Hematopoietic multipotent progenitor cell treated with erythropoietin and hydrocortisone succinate and interleukin-3 and kit ligand, for 4 days (in vitro differentiated cells): ENCODE results near the gene CLEC2B.
A peak's percentile ranks its signal among the peaks of the same experiment; 100 is the strongest.

Source experiments
- DNase-seq: peaks from one replicate; pipeline ENCODE4 v3.0.0-alpha.2; 2015

Gene CLEC2B

GRCh38 chr12:9868311-9868801 is 798 bp downstream of the CLEC2B start:
- DNase-seq, result peak; percentile 69

DNA sequence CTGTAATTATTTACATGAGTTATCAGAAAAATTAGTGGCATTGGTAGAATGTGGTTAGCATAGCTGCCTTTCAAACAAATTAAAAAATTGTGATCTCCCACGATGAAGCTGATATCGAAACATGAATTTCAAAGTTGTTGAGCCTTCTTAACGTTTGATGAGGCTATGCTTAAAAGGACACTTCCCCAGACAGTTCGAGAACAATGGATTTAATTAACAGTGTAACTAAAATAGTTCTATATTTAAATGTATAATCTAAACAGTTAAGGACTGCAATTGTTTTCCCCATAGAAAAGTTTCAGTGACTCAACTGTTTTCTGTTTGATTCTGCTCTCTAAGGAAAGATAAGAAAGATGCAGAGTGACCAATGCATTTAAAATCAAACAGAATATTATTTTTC is 1.6 kb downstream of the CLEC2B start:
- peak; percentile 54 for DNase-seq

GRCh38 chr12:9866860-9867269 is 2.3 kb downstream of the CLEC2B start:
- peak; percentile 44 for DNase-seq

DNA sequence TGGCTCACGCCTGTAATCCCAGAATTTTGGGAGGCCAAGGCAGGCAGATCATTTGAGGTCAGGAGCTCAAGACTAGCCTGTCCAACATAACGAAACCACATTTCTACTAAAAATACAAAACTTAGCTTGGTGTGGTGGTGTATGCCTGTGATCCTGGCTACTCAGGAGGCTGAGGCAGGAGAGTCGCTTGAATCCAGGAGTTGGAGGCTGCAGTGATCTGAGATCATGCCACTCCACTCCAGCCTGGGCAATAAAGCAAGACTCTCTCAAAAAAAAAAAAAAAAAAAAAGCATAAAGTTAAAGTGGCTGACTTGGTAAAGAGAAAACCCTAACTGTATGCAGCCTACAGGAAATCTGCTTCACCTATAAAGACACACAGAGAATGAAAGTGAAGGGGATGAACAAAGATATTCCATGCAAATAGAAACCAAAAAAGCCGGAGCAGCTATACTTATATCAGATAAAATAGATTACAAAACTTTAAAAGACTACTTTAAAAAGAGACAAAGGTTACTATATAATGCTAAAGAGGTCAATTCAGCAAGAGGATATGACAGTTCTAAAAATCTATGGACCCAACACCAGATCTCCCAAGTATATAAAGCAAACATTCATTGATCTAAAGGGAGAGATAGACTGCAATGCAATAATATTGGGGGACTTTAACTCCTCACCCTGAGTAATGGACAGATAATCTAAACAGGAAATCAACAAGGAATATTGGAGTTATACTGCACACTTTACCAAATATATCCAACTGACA is 4.1 kb downstream of the CLEC2B start:
- peak; percentile 40 for DNase-seq

GRCh38 chr12:9858135-9858534 is 11.0 kb downstream of the CLEC2B start:
- no peak for DNase-seq

- no peak for DNase-seq
Measured at GRCh38 chr12:9856894-9857293, 12.3 kb downstream of the CLEC2B start.

DNA sequence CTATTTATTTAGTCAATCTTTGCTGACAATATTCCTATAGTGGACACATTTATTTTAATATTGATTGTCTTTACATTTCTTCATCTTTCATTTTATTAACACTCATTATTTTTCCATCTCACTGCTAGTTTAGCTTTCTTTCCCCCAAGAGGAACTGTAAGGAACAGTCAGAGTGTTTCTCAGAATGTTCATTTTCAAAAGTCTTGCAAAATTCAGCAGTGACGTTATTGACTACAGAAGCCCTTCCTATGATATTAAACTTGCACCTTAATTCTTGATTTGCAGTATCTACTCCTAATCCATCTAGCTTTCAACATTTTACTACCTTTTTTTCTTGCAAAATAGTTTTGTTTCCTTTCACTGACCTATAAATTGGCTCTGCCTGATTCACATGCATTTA is 13.0 kb downstream of the CLEC2B start:
- DNase-seq, result peak; percentile 20

GRCh38 chr12:9851927-9852326 is 17.2 kb downstream of the CLEC2B start:
- DNase-seq, result no peak

- DNase-seq, result peak; percentile 47
Measured at GRCh38 chr12:9851050-9851449, 18.1 kb downstream of the CLEC2B start.

DNA sequence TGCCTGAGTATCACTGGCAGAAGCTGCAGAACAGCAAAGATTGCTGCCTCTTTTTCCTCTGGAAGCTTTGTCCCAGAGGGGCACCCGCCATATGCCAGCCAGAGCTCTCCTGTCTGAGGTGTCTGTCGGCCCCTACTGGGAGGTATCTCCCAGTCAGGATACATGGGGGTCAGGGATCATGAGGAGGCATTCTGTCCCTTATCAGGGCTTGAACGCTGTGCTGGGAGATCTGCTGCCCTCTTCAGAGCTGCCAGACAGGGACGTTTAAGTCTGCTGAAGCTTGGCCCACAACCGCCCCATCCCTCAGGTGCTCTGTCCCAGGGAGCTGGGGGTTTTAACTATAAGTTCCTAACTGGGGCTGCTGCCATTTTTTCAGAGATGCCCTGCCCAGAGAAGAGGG is 20.3 kb downstream of the CLEC2B start:
- no peak for DNase-seq

GRCh38 chr12:9843407-9843806 is 25.7 kb downstream of the CLEC2B start:
- no peak for DNase-seq

- no peak for DNase-seq
Measured at GRCh38 chr12:9831720-9832119, 37.4 kb downstream of the CLEC2B start.

DNA sequence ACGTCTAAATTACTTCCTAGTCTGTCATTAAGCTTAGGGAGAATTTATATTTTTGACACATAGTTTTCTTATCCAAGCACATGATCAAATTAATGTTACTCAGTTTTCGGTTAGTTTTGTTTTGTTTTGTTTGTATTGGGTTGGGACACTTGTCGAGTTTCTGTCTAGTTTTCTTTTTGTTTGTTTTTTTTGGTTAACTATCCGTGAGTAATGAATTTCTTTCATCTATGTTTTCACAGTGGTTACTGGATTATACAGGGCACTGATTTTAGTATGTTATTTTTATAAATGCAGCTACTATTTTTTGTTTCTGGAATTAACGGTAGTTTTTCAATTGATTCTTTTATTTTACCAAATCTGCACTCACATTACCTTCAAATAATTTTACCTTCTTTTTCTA is 39.2 kb downstream of the CLEC2B start:
- no peak for DNase-seq

- DNase-seq, result no peak
Measured at GRCh38 chr12:9829483-9829882, 39.7 kb downstream of the CLEC2B start.

DNA sequence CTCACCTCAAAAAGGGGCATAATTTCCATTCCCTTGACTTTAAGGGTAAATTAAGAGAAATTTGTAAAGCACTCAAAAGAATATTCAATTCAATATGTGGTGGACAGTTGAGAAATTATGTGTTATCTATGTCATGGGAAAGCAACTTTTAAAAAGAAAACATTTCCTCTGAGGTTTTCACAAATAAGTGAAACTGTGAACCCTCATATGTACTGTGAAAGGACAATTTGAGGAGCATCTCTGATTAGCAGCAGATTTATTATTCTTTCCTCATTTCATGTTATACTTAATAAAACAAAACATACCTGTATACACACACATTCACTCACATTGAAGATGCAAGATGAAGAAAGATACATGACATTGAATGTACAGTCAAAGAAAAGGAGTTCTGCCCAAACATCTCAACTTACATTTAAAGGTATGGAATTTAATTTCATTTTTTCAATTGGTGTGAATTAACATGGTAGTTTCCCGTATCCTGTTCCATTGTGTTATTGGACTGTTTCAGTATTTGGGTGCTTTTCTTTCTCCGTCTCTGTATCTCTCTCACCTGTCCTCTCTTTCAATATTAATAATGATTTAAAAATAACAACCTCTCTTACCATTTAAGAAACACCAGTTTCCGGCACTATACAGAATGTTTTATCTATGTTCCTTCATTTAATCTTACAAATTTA is 41.8 kb downstream of the CLEC2B start, which contains the start of gene KLRF1:
Gene KLRF1 (plus strand): TSS at position 273 of the 680 bp plus-strand sequence. CDS start 64 bp downstream, at position 337.
- no peak for DNase-seq

GRCh38 chr12:9820281-9820930 is 48.7 kb downstream of the CLEC2B start:
- no peak for DNase-seq

DNA sequence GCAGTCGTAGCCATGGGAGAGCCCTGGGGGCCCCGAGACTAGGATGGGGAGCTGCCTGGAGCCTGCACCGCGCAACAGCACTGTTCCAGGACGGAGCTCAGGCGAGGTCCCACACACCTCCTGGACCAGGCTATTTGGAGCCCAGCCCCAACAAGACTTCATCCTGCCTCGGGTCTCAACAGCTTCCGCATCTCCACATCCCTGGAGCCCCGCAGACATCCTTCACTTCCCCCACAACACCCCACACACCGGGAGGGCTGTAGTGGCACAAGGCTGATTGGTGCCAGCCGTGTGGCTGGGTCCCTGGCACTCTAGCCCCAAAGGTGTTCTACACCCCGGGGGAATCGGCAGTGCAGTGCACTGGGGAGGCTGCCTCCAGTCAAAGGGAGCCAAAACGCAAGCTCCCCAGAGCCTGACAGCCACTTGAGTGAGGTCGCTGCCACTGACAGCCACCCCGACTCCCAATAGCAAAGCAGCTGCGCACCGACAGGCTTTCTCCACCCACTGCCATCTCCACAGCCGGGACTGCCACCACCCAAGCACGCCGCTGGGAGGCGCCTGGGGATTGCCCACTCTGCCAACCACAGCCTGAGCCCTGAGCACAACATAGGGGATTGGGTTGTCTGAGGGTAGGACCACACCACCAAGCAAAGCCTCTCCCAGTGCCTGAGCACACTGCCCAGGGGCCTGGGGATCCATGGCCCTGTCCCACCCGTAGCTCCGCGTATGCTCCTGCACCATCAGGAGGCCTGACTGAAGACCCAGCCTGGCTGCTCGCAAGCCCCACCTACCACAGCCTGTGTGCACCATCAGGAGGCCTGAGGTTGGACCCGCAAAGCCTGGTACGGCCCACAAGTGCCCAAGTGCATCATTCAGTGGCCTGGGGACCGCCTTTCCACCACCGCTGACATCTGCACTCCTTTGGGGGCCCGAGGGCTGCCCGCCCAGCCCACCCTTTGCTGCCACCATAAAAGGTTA is 55.0 kb downstream of the CLEC2B start:
- peak; percentile 94 for DNase-seq

- no peak for DNase-seq
Measured at GRCh38 chr12:9811621-9812020, 57.5 kb downstream of the CLEC2B start.

- peak; percentile 38 for DNase-seq
Measured at GRCh38 chr12:9810671-9811070, 58.5 kb downstream of the CLEC2B start.

DNA sequence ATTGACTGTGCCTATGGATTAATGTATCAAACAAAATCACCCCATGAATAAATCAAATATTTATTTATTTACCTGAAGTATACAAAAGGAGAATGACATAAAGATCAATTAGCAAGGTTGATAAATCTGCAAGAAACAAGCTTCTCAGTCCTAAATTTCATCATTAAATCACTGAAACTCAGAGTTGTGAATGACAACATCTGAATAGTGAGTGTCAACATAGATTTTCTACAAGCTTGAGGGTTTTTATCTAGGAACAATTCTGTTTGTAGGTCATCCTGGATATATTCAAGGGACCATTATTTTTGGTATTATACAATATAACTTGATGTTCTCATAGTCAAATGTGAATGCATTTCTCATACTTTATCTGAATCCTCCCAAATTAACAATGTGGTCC is 59.3 kb downstream of the CLEC2B start:
- no peak for DNase-seq

- DNase-seq, result no peak
Measured at GRCh38 chr12:9809338-9809737, 59.8 kb downstream of the CLEC2B start.

GRCh38 chr12:9808504-9808903 is 60.6 kb downstream of the CLEC2B start:
- no peak for DNase-seq
